GM12878 (cell line): Measurements from ENCODE around the gene TMEM151A. TPM values are rescaled to one million over a fixed set of nuclear protein-coding genes. Genes with fewer than 3 reads are reported as not detected.

Experiments used
- ATAC-seq: fragments of 200-7000 bp; cut with Tn5 transposase; 3 replicates; pipeline ENCODE4 v1.9.1; 2020; ENCODE audit warnings: mild to moderate bottlenecking, moderate library complexity
- BruUV-seq: library from RNA; stranded (reverse); fragments of 400-500 nt; replicated peaks from 2 replicates; lab custom pipeline; 2021; lab: Mats Ljungman, UMichigan
- CTCF ChIA-PET: fragments of 300-600 bp; sonication (Branson Sonifier 250); formaldehyde crosslinking; extraction: SDS; loops from one replicate; lab custom pipeline; 2021; ENCODE audit warnings: inconsistent platforms; lab: Yijun Ruan, JAX
- POLR2A ChIA-PET: fragments of 350-600 bp; formaldehyde crosslinking; extraction: SDS; loops from one replicate; lab custom pipeline; 2021; ENCODE audit warnings: inconsistent platforms; lab: Charles Lee
- RAD21 ChIA-PET: fragments of 300-600 bp; sonication (Branson Sonifier 250); formaldehyde crosslinking; loops from one replicate; lab custom pipeline; 2023; ENCODE audit warnings: antibody characterized with exemption; ENCODE audit not compliant: unreplicated experiment; lab: Charles Lee
- SMC1A ChIA-PET: fragments of 300-600 bp; sonication (Branson Sonifier 250); formaldehyde crosslinking; loops from one replicate; lab custom pipeline; 2023; ENCODE audit not compliant: unreplicated experiment, uncharacterized antibody; lab: Charles Lee
- DNase-seq: peaks from one replicate; pipeline ENCODE4 v3.0.0-alpha.2; 2011; ENCODE audit warnings: low read depth, low spot score
- FAIRE-seq: peaks from 3 replicates; lab custom pipeline; 2011; peaks lifted over from hg19 to GRCh38; lab: Jason Lieb, UNC
- H2AFZ ChIP-seq: 2 replicates; pipeline ENCODE4 v1.6.0; 2011; ENCODE audit warnings: low read depth, low read length, control low read depth; ENCODE audit not compliant: control insufficient read depth
- H3K27ac ChIP-seq: 2 replicates; pipeline ENCODE4 v1.5.1; 2011; ENCODE audit warnings: control low read depth; ENCODE audit not compliant: control insufficient read depth, insufficient read depth
- H3K27me3 ChIP-seq, 2 experiments: replicated peaks in 1 of 2; 2 replicates each; pipeline versions ENCODE4 v1.6.0 to v1.6.1; 2011; ENCODE audit warnings: low read length in 1 of 2; ENCODE audit not compliant: control insufficient read depth in 2 of 2, insufficient read depth in 2 of 2
- H3K36me3 ChIP-seq, 2 experiments: 2 replicates each; pipeline ENCODE4 v1.5.1; 2011; ENCODE audit warnings: low read length in 1 of 2; ENCODE audit not compliant: control insufficient read depth in 2 of 2, insufficient read depth in 2 of 2
- H3K4me1 ChIP-seq: 2 replicates; pipeline ENCODE4 v1.6.1; 2011; ENCODE audit warnings: mild to moderate bottlenecking, low read length, moderate library complexity, mixed read lengths; ENCODE audit not compliant: control insufficient read depth, insufficient read depth
- H3K4me2 ChIP-seq: 2 replicates; pipeline ENCODE4 v1.6.0; 2011; ENCODE audit warnings: control low read depth; ENCODE audit not compliant: control insufficient read depth, insufficient read depth
- H3K4me3 ChIP-seq: fragments of 200-600 bp; sonication (generic); 2 replicates; pipeline ENCODE4 v1.5.1; 2016
- H3K79me2 ChIP-seq: 2 replicates; pipeline ENCODE4 v1.6.0; 2011; ENCODE audit warnings: low read length; ENCODE audit not compliant: control insufficient read depth, insufficient read depth
- H3K9ac ChIP-seq: 2 replicates; pipeline ENCODE4 v1.8.0; 2011; ENCODE audit warnings: low read length, control low read depth, mixed read lengths; ENCODE audit not compliant: control insufficient read depth, insufficient read depth
- H3K9me3 ChIP-seq: replicated peaks from 3 replicates; pipeline ENCODE4 v1.5.1; 2011; ENCODE audit warnings: mild to moderate bottlenecking, low read length; ENCODE audit not compliant: control insufficient read depth, insufficient read depth
- H4K20me1 ChIP-seq: 2 replicates; pipeline ENCODE4 v1.6.0; 2011; ENCODE audit not compliant: control insufficient read depth, insufficient read depth
- E4F1 ChIP-seq: fragments of 450-650 bp; IDR thresholded peaks from 2 replicates; pipeline ENCODE4 v1.6.1; 2018; ENCODE audit warnings: borderline replicate concordance, mild to moderate bottlenecking; ENCODE audit not compliant: partially characterized antibody
- MEF2A ChIP-seq: IDR thresholded peaks from 2 replicates; pipeline ENCODE4 v1.6.1; 2011; ENCODE audit warnings: low read depth, mild to moderate bottlenecking, low read length, moderate library complexity; ENCODE audit not compliant: insufficient read depth
- SRF ChIP-seq, 2 experiments: IDR thresholded peaks; 2 replicates each; pipeline ENCODE4 v1.6.1; 2011; ENCODE audit warnings: low read depth in 2 of 2, low read length in 2 of 2, mild to moderate bottlenecking in 1 of 2, moderate library complexity in 1 of 2
- STAT3 ChIP-seq: IDR thresholded peaks from 2 replicates; pipeline ENCODE4 v1.6.1; 2011; ENCODE audit warnings: low read depth, low read length, improper control_type of control experiment
- TARDBP ChIP-seq: IDR thresholded peaks from 2 replicates; pipeline ENCODE4 v1.6.1; 2016; ENCODE audit warnings: borderline replicate concordance
- WGBS: methylation state at CpG from one replicate; pipeline ENCODE4 v1.1.6; 2016; ENCODE audit warnings: low lambda C conversion rate; ENCODE audit not compliant: insufficient replicate concordance, insufficient coverage; ENCODE audit errors: missing lambda C conversion rate; 5-methylcytosine and 5-hydroxymethylcytosine counted together
- in situ Hi-C: fragments of 300-500 bp; cut with MboI; formaldehyde crosslinking; loops from 9 replicates; pipeline ENCODE4 v1.14.3; 2018; ENCODE audit warnings: mixed read lengths
- intact Hi-C: fragments of 100-400 bp; cut with micrococcal nuclease; formaldehyde crosslinking; loops from one replicate; pipeline ENCODE4 v1.14.2; 2022; ENCODE audit not compliant: unreplicated experiment
- polyA plus RNA-seq, 11 experiments: library from polyadenylated mRNA; depleted of rRNA in 4 of 11; unstranded in 6 of 11; stranded (reverse) in 5 of 11; fragments of >200 nt; fragmentation: Nextera tagmentation in 4 of 11; fragmentation: Illumina TruSeq in 1 of 11; extraction: Ambion mirVana in 4 of 11; extraction: Trizol in 1 of 11; gene quantifications; 1 replicate in 1 of 11; 2 replicates in 10 of 11; pipeline versions ENCODE4 v1.2.1 to v1.2.3, GENCODE V29; 2011 to 2016; ENCODE audit warnings: inconsistent platforms in 2 of 11, missing spikeins in 2 of 11, low read depth in 1 of 11
- total RNA-seq, 4 experiments: library from RNA; depleted of rRNA in 3 of 4; stranded (reverse); fragments of >200 nt in 3 of 4; fragmentation: Illumina TruSeq in 1 of 4; extraction: Trizol in 1 of 4; gene quantifications; 2 replicates each; pipeline versions ENCODE4 v1.2.1 to v1.2.3, GENCODE V29; 2013 to 2021

The TMEM151A gene
- total and polyA plus RNA-seq, 10 of the 15 experiments (the other 5 are each of a cell fraction or from before 2014, with no cell fraction given) = not detected

- ChIA-PET RAD21 (interaction anchor here (0.5 to 3.0 kb wide), 23 partner anchors 8 to 298 kb away, joined by 3 to 49 read pairs (median 6); partner anchors contain the start of genes B4GAT1, DPP3, MRPL11 and RIN1), SMC1A (interaction anchor here (0.6 to 2.8 kb wide), 9 partner anchors 8 to 412 kb away, joined by 3 to 33 read pairs (median 7); partner anchors contain the start of genes BRMS1, RIN1, TMEM151A and YIF1A), CTCF (interaction anchor here (1.2 to 6.3 kb wide), 9 partner anchors 9 to 303 kb away, joined by 4 to 166 read pairs (median 21); partner anchors contain the start of genes RBM14, RIN1, SLC29A2 and YIF1A), POLR2A (interaction anchor here (0.5 to 2.9 kb wide), 9 partner anchors 22 to 1386 kb away, joined by 4 to 19 read pairs (median 7); partner anchors contain the start of genes BRMS1, RAB1B, RIN1 and SLC29A2)
- in situ Hi-C loops = no loop called here
- no peak for FAIRE-seq
- H3K4me3 ChIP-seq = peak overlapping the region; percentile 53
- peaks cover 15% of the 10 kb centered on the region for H3K4me1 ChIP-seq
- no peak overlapping the region for H3K9ac ChIP-seq
- intact Hi-C loops = loop anchor here (2.0 kb wide), 1 partner anchor 31 kb away; the partner anchor contains the start of gene BRMS1
- ATAC-seq = no peak
- BruUV-seq = no TSS peak
- H4K20me1 ChIP-seq = no peaks in the 10 kb centered on the region
- DNase-seq = no peak
- H3K79me2 ChIP-seq = no peaks in the 10 kb centered on the region
- H3K4me2 ChIP-seq = peak overlapping the region; percentile 40
- no peaks in the 10 kb centered on the region; a peak in 1 of 4 replicates for H3K27me3 ChIP-seq
- H2AFZ ChIP-seq = peak overlapping the region; percentile 11; the same call in 1 of the 2 replicates
- H3K9me3 ChIP-seq = no peaks in the 10 kb centered on the region
- no peaks in the 10 kb centered on the region for H3K36me3 ChIP-seq
- TF ChIP-seq STAT3 (no peak), SRF (IDR thresholded peaks at IDR 0.05; ENCODE audit: low read depth in 2 of 2, low read length in 2 of 2) (no peak), MEF2A (no peak), TARDBP (no peak), E4F1 (no peak)
- WGBS = 83% methylated on average over 21 of the region's 38 CpGs
- no peak overlapping the region for H3K27ac ChIP-seq
Measured at GRCh38 chr11:66313321-66314185, 21.9 kb downstream of the TMEM151A start.
